ENCODE data around the gene HOXA5. TPM values are rescaled to one million over a fixed set of nuclear protein-coding genes. Genes with fewer than 3 reads are reported as not detected.

The HOXA5 gene
- total RNA-seq, 1 donor from 2014 or later = not detected

DNA sequence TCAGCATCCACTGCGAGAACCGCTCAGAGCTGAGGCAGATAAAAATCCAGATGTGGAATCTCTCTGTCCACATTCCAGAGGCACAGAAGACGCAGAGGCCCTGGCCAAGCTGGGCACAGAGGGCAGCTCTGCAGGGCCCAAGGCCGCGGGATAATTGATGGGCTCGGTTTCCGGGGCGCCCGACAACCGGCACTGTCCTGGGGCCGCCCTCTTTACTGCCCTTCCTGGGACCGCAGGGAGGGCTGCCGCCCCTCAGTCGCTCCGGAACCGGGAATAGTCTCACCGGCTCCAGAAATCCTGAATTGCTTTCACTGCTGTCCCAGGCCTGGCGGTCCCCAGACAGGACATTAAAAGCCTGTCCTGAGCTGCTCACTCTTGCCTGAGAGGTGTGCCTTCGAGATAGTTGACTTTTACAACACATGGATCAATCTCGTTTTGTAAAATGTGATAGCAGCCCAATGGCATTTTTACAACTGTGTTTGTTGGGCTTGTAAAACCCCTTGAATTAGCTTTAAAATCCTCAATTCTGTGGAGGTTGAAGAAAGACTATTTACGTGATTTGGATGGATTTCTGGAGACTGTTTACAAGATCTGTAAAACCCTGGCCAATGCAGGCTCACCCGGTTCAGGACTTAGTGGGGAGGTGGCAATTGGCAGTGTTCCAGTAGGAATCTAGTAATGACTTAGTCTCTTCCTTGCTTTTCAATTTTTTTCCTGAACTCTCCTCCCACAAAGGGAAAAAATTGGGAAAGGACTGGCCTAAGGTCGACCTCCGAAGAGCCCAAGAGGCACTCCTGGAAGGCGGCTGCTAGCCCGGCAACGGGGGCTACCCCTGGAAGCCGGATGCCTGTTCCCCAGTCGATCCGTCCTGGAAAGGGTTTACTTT lies 5.5 kb upstream of the HOXA5 start:
- H3K9me3 Mint-ChIP-seq (ENCODE audit: unreplicated experiment) = peaks cover 7% of the 10 kb centered on the region
- H3K4me3 Mint-ChIP-seq (ENCODE audit: unreplicated experiment) = no peak overlapping the region
- H3K36me3 Mint-ChIP-seq (ENCODE audit: unreplicated experiment) = peaks cover 17% of the 10 kb centered on the region
- H3K27ac Mint-ChIP-seq (ENCODE audit: unreplicated experiment) = no peak overlapping the region
- TF ChIP-seq, protein P1, sequence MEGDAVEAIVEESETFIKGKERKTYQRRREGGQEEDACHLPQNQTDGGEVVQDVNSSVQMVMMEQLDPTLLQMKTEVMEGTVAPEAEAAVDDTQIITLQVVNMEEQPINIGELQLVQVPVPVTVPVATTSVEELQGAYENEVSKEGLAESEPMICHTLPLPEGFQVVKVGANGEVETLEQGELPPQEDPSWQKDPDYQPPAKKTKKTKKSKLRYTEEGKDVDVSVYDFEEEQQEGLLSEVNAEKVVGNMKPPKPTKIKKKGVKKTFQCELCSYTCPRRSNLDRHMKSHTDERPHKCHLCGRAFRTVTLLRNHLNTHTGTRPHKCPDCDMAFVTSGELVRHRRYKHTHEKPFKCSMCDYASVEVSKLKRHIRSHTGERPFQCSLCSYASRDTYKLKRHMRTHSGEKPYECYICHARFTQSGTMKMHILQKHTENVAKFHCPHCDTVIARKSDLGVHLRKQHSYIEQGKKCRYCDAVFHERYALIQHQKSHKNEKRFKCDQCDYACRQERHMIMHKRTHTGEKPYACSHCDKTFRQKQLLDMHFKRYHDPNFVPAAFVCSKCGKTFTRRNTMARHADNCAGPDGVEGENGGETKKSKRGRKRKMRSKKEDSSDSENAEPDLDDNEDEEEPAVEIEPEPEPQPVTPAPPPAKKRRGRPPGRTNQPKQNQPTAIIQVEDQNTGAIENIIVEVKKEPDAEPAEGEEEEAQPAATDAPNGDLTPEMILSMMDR (IDR thresholded peaks at IDR 0.05; ENCODE audit: partially characterized antibody, unreplicated experiment) = no peak
- DNase-seq = no peak
- peaks cover 54% of the 10 kb centered on the region for H3K27me3 Mint-ChIP-seq (ENCODE audit: unreplicated experiment)
- no peaks in the 10 kb centered on the region for H3K4me1 Mint-ChIP-seq (ENCODE audit: low read depth, unreplicated experiment)

DNA sequence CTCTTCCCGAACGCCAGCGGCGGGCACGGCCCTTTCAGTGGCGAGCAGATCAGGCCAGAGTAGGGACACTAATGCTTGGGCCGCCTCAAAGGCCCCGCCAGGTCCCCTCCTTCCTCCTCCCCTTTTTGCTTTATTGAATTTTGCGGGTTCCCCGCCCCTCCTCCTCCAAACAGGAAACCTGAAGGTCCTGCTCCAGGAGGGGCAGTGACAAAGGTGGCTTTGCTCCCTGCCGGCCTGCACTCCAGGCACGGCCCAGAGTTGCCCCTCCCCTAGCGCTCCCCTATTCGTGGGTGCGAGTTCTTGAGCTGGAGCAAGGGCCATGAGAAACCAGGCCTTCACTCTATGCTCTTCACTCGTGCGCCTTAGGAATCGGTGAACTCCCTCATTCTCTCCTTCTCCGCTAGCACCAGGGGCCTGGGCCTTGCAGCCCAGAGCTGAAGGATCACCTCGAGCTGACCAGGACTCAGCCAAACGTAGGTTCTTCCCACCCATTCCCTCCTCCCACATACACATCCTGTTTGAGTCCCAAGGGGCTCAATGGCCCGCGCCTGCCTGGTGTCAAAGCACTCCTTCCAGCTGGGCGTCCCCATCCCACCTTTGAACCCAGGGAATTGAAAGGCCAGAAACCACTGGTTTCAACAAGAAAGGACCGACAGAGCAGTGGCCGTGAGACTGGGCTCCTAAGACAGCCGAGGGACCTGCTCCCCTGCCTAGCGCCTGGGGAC lies 4.7 kb upstream of the HOXA5 start:
- peaks cover 4% of the 10 kb centered on the region for H3K9me3 Mint-ChIP-seq (ENCODE audit: unreplicated experiment)
- no peak overlapping the region for H3K27ac Mint-ChIP-seq (ENCODE audit: unreplicated experiment)
- TF ChIP-seq, protein P1 (IDR thresholded peaks at IDR 0.05; ENCODE audit: partially characterized antibody, unreplicated experiment) = no peak
- H3K4me1 Mint-ChIP-seq (ENCODE audit: low read depth, unreplicated experiment) = no peaks in the 10 kb centered on the region
- H3K4me3 Mint-ChIP-seq (ENCODE audit: unreplicated experiment) = peak overlapping the region; percentile 46
- no peak for DNase-seq
- peaks cover 48% of the 10 kb centered on the region for H3K27me3 Mint-ChIP-seq (ENCODE audit: unreplicated experiment)
- H3K36me3 Mint-ChIP-seq (ENCODE audit: unreplicated experiment) = peaks cover 13% of the 10 kb centered on the region

DNA sequence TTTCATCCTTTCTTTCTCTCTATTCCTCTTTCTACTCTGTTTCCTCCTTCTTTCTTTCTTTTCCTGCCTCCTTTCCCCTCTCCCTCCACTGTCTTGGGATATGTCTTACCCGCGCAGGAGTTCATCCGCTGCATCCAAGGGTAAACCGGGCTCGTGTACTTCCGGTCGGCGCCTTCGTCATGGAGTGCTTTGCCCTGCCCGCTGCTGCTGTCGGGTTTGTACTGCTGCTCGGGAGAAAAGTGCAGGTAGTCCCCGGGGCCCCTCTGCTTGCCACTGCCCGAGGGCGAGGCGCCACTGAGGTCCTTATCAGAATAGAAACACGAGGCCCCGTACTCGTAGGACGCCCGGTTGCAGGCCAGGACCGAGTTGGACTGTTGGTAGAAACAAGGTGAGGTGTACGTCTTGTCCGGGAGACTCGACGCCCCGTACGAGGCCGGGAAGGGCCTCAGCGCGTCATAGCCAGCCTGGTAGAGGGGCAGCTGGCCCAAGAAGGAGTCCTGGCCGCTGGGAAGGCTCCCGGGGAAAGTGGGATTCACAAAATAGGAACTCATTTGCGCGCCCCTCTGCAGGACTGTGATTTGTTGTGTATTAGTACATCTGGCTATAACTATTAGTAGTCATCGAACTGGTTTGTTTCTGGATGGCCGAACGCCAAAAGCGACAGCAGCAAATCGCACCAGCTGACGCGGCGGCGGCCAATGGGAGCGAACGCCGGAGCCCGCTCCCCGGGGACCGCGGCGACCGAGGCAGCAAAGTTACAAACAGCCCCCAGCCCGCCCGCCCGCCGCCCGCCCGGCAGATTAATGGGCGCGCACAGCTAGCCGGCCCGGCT lies 3.9 kb upstream of the HOXA5 start, which contains the start of gene HOXA6:
Gene HOXA6 (minus strand): TSS at position 576 of the 832 bp plus-strand sequence. CDS start 25 bp downstream, at position 551.
- H3K4me3 Mint-ChIP-seq (ENCODE audit: unreplicated experiment) = peak within 1 kb of the TSS; percentile 46
- TF ChIP-seq, protein P1 (IDR thresholded peaks at IDR 0.05; ENCODE audit: partially characterized antibody, unreplicated experiment) = no peak
- H3K27me3 Mint-ChIP-seq (ENCODE audit: unreplicated experiment) = peaks cover 48% of the 10 kb centered on the region
- H3K27ac Mint-ChIP-seq (ENCODE audit: unreplicated experiment) = no peak within 1 kb of the TSS
- H3K4me1 Mint-ChIP-seq (ENCODE audit: low read depth, unreplicated experiment) = no peaks in the 10 kb centered on the region
- DNase-seq = no peak
- peaks cover 13% of the 10 kb centered on the region for H3K36me3 Mint-ChIP-seq (ENCODE audit: unreplicated experiment)
- H3K9me3 Mint-ChIP-seq (ENCODE audit: unreplicated experiment) = peaks cover 4% of the 10 kb centered on the region

DNA sequence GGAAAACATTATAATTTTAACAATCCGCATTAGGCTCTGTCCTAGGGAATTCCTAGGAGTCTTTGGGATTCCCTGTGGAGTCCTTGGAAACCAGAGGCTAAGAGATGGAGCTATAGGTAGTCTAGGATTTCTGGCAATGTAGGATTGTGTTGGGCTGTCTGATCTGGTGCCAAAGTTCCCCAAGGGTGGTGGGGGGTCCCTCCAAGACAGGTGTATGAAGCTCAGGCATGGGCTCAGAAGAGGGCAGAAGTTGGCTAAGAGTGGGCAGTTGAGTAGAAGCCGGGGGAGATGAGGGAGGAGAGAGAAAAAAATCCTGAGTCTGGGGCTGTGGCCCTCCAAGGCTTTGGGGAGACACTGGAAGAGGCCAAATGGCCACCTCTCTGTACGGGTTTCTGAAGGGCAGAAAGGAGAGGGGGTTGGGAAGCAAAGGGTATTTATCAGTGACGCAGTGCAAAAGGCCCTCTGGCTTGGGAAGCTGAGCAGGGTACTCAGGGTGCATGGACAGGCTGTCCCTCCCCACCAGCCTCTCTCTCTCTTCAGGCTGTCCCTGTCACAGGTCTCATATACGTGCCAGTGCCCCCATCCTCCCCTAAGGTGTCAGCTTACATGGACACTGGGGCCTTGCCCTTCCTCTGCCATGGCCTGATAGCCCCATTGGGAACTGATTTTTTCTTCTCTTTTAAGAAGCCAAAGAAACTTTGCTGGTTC lies 3.2 kb upstream of the HOXA5 start:
- Mint-ChIP-seq H3K4me3 (ENCODE audit: unreplicated experiment) (no peak overlapping the region), H3K27me3 (ENCODE audit: unreplicated experiment) (peaks cover 48% of the 10 kb centered on the region), H3K4me1 (ENCODE audit: low read depth, unreplicated experiment) (no peaks in the 10 kb centered on the region), H3K36me3 (ENCODE audit: unreplicated experiment) (peaks cover 13% of the 10 kb centered on the region), H3K27ac (ENCODE audit: unreplicated experiment) (no peak overlapping the region), H3K9me3 (ENCODE audit: unreplicated experiment) (peaks cover 4% of the 10 kb centered on the region)
- DNase-seq = no peak
- TF ChIP-seq, protein P1 (IDR thresholded peaks at IDR 0.05; ENCODE audit: partially characterized antibody, unreplicated experiment) = no peak

Measured in glutamatergic neuron (in vitro differentiated cells).